DND-41 (cell line): Measurements from ENCODE around the gene IQGAP2.

Experiments
- CTCF ChIP-seq: IDR thresholded peaks from 2 replicates; pipeline ENCODE4 v1.5.1; 2012; ENCODE audit warnings: borderline replicate concordance, low read length, moderate library complexity, mild to moderate bottlenecking; ENCODE audit not compliant: poor library complexity, severe bottlenecking; ENCODE audit errors: extremely low read depth
- EZH2 ChIP-seq: IDR thresholded peaks from 3 replicates; pipeline ENCODE4 v1.6.1; 2012; ENCODE audit warnings: borderline replicate concordance, low read depth, mild to moderate bottlenecking, moderate library complexity, low read length, inconsistent platforms; ENCODE audit not compliant: severe bottlenecking

- no peak for TF ChIP-seq CTCF
- no peak for TF ChIP-seq EZH2
Observed at GRCh38 chr5:76451031-76451701, 48.1 kb downstream of the IQGAP2 start.
